ENCODE results near the gene GIT1. TPM values are rescaled to one million over a fixed set of nuclear protein-coding genes. Genes with fewer than 3 reads are reported as not detected.

The GIT1 gene
- total and polyA plus RNA-seq, 9 of the 15 experiments (the other 6 are each of a cell fraction or from before 2014, with no cell fraction given), result 0.35 to 35.3 (median 17.1) TPM

DNA sequence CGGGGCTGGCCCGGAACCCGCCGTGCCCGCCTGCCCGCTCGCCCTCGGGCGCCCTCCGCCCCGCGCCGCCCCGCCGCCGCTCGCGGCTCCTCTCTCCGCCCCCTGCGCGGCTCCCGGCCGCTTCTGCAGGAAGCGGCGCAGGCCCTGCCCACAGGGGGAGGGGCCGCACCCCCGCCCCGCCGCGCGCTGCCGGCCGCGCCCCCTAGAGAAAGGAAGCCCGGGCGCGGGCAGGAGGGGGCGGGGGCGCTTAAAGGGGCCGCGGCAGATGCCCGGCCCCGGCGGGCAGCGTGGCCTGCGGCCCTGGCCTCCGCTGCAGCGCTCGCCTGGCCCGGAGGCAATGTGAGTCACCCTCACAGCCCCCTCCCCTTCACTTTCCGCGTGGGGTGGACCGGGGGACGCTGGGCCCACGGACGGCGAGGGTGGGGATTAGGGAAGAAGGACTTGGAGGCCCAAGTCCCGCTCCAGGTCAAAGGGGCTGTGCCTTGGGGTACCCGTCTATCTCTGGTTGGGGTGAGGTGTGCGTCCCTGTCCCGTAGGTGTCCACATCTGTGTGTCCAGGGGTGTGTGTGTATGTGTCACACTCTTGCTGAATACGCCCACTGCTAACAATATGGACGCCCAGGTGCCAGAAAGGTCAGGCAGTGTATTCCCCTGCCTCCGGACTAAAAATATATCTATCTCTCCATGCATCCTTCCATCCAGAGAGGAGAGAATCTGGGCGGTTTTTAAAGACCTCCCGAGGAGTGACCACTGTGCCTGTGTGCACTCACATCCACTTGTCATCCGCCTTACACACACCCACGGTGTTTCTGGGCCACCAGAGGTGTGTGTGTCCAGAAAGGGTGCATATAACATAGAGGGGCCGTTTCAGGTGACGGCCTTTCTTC is at the start of gene GIT1 (continued):
- TF ChIP-seq, protein P1, sequence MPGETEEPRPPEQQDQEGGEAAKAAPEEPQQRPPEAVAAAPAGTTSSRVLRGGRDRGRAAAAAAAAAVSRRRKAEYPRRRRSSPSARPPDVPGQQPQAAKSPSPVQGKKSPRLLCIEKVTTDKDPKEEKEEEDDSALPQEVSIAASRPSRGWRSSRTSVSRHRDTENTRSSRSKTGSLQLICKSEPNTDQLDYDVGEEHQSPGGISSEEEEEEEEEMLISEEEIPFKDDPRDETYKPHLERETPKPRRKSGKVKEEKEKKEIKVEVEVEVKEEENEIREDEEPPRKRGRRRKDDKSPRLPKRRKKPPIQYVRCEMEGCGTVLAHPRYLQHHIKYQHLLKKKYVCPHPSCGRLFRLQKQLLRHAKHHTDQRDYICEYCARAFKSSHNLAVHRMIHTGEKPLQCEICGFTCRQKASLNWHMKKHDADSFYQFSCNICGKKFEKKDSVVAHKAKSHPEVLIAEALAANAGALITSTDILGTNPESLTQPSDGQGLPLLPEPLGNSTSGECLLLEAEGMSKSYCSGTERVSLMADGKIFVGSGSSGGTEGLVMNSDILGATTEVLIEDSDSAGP (CRISPR knock-in tag; IDR thresholded peaks at IDR 0.05), result peak; percentile 94
- TF ChIP-seq, protein P2, sequence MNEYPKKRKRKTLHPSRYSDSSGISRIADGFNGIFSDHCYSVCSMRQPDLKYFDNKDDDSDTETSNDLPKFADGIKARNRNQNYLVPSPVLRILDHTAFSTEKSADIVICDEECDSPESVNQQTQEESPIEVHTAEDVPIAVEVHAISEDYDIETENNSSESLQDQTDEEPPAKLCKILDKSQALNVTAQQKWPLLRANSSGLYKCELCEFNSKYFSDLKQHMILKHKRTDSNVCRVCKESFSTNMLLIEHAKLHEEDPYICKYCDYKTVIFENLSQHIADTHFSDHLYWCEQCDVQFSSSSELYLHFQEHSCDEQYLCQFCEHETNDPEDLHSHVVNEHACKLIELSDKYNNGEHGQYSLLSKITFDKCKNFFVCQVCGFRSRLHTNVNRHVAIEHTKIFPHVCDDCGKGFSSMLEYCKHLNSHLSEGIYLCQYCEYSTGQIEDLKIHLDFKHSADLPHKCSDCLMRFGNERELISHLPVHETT (CRISPR knock-in tag; conservative IDR thresholded peaks at IDR 0.05 in 1 of 2, IDR thresholded peaks at IDR 0.05 in 1 of 2), result peak in 1 of 2 experiments; percentile 60; a peak in 2 of 4 replicates
- TF ChIP-seq ZNF347 (CRISPR knock-in tag; IDR thresholded peaks at IDR 0.05; ENCODE audit: low read depth) (no peak), RCOR1 (IDR thresholded peaks at IDR 0.05; ENCODE audit: borderline replicate concordance in 1 of 2, low read depth in 2 of 2, low read length in 2 of 2) (peak in 1 of 2 experiments; percentile 24; a peak in 1 of 4 replicates), FOXK2 (conservative IDR thresholded peaks at IDR 0.05 in 1 of 2, IDR thresholded peaks at IDR 0.05 in 1 of 2; ENCODE audit: low read depth in 2 of 2) (no peak), PHB (CRISPR knock-in tag; IDR thresholded peaks at IDR 0.05) (no peak), THRAP3 (IDR thresholded peaks at IDR 0.05; ENCODE audit: borderline replicate concordance) (no peak), GABPB1 (CRISPR knock-in tag; IDR thresholded peaks at IDR 0.05) (no peak), ZFX (CRISPR knock-in tag; IDR thresholded peaks at IDR 0.05) (peak; percentile 36; the same call in 1 of the 2 replicates), NRF1 (conservative IDR thresholded peaks at IDR 0.05 in 1 of 2, IDR thresholded peaks at IDR 0.05 in 1 of 2) (peak in 1 of 2 experiments; percentile 79; a peak in 2 of 4 replicates)
- TF ChIP-seq, protein P3, sequence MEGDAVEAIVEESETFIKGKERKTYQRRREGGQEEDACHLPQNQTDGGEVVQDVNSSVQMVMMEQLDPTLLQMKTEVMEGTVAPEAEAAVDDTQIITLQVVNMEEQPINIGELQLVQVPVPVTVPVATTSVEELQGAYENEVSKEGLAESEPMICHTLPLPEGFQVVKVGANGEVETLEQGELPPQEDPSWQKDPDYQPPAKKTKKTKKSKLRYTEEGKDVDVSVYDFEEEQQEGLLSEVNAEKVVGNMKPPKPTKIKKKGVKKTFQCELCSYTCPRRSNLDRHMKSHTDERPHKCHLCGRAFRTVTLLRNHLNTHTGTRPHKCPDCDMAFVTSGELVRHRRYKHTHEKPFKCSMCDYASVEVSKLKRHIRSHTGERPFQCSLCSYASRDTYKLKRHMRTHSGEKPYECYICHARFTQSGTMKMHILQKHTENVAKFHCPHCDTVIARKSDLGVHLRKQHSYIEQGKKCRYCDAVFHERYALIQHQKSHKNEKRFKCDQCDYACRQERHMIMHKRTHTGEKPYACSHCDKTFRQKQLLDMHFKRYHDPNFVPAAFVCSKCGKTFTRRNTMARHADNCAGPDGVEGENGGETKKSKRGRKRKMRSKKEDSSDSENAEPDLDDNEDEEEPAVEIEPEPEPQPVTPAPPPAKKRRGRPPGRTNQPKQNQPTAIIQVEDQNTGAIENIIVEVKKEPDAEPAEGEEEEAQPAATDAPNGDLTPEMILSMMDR (IDR thresholded peaks at IDR 0.05 in 2 of 3, conservative IDR thresholded peaks at IDR 0.05 in 1 of 3; ENCODE audit: insufficient read depth in 2 of 3, low read depth in 1 of 3, low read length in 3 of 3), result 0 out of 6 replicates have a peak, but pooled peaks of 1 of the 3 experiments have one; percentile 10

Data from K562 (cell line).